IgD-negative memory B cell (primary cell): ENCODE data around the gene MRPS7. TPM values are rescaled to one million over a fixed set of nuclear protein-coding genes. Genes with fewer than 3 reads are reported as not detected.

ENCODE experiments used
- H3K27ac Mint-ChIP-seq, 3 donors: one replicate each; pipeline ENCODE4 v1.8.0; 2020 to 2022; ENCODE audit warnings: mild to moderate bottlenecking in 3 of 3, mixed read lengths in 3 of 3, moderate library complexity in 1 of 3
- H3K27me3 Mint-ChIP-seq: one replicate; pipeline ENCODE4 v1.8.0; 2021; ENCODE audit warnings: mixed read lengths
- H3K36me3 Mint-ChIP-seq: one replicate; pipeline ENCODE4 v1.8.0; 2020; ENCODE audit warnings: mild to moderate bottlenecking, mixed read lengths
- H3K4me1 Mint-ChIP-seq, 3 donors: one replicate each; pipeline ENCODE4 v1.8.0; 2020 to 2022; ENCODE audit warnings: mixed read lengths in 3 of 3, mild to moderate bottlenecking in 1 of 3
- H3K4me3 Mint-ChIP-seq, 4 donors: one replicate each; pipeline ENCODE4 v1.8.0; 2020 to 2022; ENCODE audit warnings: mild to moderate bottlenecking in 4 of 4, mixed read lengths in 4 of 4, moderate library complexity in 3 of 4
- H3K9me3 Mint-ChIP-seq, 3 donors: one replicate each; pipeline ENCODE4 v1.8.0; 2020 to 2021; ENCODE audit warnings: mixed read lengths in 3 of 3, mild to moderate bottlenecking in 1 of 3
- polyA plus RNA-seq: library from polyadenylated mRNA; unstranded; fragments of 300-500 nt; fragmentation: Illumina TruSeq; gene quantifications from one replicate; pipeline ENCODE4 v1.2.3, GENCODE V29; 2021

Gene MRPS7
- polyA plus RNA-seq: 101 TPM

DNA sequence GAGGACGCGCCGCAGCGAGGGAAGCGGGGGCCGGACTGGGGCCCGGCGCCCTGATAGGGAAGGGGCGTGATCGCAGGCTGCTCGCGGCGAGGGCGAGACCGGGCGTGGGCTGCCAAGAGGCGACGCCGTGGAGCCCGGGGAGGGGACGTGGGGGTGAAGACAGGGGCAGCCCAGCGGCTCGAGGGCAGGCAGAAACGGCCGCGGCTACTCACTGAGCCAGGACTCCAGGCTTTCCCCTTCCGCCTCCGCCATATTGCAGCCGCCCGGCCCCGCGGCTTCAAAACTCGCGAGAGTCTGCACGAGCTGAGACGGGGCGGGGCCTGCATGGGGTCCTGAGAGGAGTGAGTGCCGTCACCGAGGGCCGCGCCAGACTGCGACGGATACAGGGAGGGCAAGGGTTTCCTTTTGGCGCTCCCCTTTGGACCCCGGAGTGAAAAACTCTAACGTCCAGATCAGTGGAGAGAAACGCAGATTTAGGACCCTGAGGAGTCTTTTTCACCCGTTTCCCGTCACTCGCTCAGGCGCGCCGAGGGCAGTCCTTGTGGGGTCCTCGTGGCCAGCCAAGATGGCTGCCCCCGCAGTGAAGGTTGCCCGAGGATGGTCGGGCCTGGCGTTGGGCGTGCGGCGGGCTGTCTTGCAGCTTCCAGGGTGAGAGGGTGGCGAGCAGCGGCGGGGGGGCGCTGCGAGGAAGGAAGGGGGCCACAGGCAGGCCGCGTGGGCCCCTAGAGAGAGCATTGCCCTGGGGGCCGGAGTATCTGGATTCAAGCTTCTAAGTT lies at the start of gene MRPS7, which contains the start of gene GGA3:
TSS of gene MRPS7 (plus strand) at position 544 of the 776 bp plus-strand sequence. CDS start at position 566, 22 bp downstream.
TSS of gene GGA3 (minus strand) at position 271 of the 776 bp plus-strand sequence. CDS start at position 252, 19 bp downstream.
- H3K27me3 Mint-ChIP-seq: no peaks in the 10 kb centered on the region
- H3K4me1 Mint-ChIP-seq: peaks cover 30 to 37% (median 33%) of the 10 kb centered on the region in 3 donors
- no peaks in the 10 kb centered on the region for H3K36me3 Mint-ChIP-seq
- H3K4me3 Mint-ChIP-seq: peak within 1 kb of the TSS; percentile 97 to 100 (median 99)
- H3K9me3 Mint-ChIP-seq: no peaks in the 10 kb centered on the region
- H3K27ac Mint-ChIP-seq: peak within 1 kb of the TSS; percentile 99 to 100 (median 100)

DNA sequence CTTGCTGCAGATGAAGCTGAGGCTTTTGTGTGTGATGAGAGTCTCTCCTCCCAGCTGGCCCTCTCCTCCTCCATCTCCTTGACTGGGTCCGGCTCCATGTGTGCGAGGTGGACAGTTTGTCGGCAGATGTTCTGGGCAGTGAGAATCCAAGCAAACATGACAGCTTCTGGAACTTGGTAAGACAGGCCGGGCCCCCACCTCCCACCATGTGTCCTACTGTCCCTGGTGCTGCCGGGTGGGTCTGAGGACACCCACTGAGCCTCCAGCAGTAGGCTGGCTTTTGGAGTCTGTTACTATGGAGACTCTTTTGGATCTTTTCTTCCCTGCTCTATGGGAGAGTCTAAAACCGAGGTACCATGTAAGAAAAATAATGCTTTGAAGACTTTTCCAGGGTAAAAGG lies 43.5 kb upstream of the MRPS7 start:
- Mint-ChIP-seq H3K27me3 (no peaks in the 10 kb centered on the region), H3K36me3 (peaks cover 11% of the 10 kb centered on the region), H3K4me3 (no peak overlapping the region), H3K9me3 (no peaks in the 10 kb centered on the region), H3K4me1 (peaks cover 0 to 1% (median 0%) of the 10 kb centered on the region in 3 donors), H3K27ac (no peak overlapping the region)

DNA sequence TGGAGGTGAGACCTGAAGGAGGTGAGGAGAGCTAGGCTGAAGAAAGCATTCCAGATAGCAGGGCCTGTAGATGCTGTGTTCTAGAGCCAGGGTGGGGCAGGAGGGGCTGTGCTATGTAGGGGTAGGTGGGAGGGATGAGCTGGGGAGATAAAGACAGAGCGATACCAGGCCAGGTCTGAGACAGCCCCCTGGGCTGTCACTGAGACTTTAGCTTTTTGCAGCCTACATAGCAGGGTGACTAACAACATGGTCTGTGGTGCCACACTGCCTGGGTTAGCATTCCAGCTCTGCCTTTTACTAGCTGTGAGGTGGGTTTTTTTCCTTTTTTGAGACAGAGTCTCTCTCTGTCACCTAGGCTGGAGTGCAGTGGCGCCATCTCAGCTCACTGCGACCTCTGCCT lies 41.9 kb upstream of the MRPS7 start:
- Mint-ChIP-seq H3K4me3 (no peak overlapping the region), H3K9me3 (no peaks in the 10 kb centered on the region), H3K27me3 (no peaks in the 10 kb centered on the region), H3K4me1 (peaks cover 0 to 1% (median 0%) of the 10 kb centered on the region in 3 donors), H3K27ac (no peak overlapping the region), H3K36me3 (peaks cover 9% of the 10 kb centered on the region)

DNA sequence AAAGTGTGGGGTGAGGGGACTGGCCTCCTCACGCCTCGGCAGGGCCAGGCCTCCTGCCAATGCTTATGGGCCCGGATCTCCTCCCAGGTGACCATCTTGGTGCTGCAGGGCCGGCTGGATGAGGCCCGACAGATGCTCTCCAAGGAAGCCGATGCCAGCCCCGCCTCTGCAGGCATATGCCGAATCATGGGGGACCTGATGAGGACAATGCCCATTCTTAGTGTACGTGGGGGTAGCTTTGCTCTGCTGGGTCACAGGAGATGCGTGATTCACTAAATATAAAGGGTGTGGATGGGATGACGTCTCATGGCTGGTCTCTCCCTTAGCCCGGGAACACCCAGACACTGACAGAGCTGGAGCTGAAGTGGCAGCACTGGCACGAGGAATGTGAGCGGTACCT lies 36.7 kb upstream of the MRPS7 start:
- Mint-ChIP-seq H3K27me3 (no peaks in the 10 kb centered on the region), H3K4me3 (no peak overlapping the region), H3K27ac (peak overlapping the region in 1 of 3 donors; percentile 13), H3K4me1 (no peaks in the 10 kb centered on the region), H3K9me3 (no peaks in the 10 kb centered on the region), H3K36me3 (peaks cover 1% of the 10 kb centered on the region)

DNA sequence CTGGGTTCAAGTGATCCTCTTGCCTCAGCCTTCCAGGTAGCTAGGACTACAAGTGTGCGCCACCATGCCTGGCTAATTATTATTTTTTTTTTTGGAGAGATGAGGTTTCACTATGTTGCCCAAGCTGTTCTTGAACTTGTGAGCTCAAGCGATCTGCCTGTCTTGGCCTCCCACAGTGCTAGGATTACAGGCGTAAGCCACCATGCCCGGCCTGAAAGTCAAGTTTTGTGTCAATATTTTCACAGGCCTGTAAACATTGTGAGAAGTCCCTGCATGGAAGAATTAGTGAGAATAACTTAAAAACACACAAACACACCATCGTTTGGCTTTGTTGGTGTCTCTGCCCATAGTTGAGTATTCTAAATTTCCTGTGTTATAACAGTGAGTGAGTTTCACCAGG lies 34.0 kb upstream of the MRPS7 start:
- H3K27ac Mint-ChIP-seq: peak overlapping the region in 1 of 3 donors; percentile 59
- H3K27me3 Mint-ChIP-seq: no peaks in the 10 kb centered on the region
- H3K9me3 Mint-ChIP-seq: no peaks in the 10 kb centered on the region
- H3K36me3 Mint-ChIP-seq: peaks cover 1% of the 10 kb centered on the region
- H3K4me1 Mint-ChIP-seq: peaks cover 0 to 2% (median 0%) of the 10 kb centered on the region in 3 donors
- no peak overlapping the region for H3K4me3 Mint-ChIP-seq

DNA sequence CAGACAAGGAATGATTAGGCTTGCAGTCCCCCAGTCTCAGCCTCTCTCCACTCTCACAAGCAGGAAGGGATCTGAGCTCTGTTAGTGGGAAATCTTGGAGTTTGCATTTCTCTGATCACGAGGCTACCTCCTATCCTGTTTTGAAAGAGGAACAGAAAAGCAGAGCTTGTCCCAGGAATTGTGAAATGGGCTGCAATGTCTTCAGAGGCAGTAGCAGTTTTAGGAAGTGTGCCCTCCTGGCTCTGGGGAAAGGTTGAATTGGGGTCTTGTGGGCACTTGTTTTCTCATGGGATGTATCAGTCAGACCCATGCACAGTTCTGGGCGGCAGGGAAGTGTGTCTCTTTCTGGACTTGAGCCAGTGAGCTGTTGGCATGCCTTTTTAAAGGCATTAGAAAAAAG lies 33.4 kb upstream of the MRPS7 start:
- Mint-ChIP-seq H3K4me1 (peaks cover 0 to 2% (median 0%) of the 10 kb centered on the region in 3 donors), H3K27me3 (no peaks in the 10 kb centered on the region), H3K36me3 (peaks cover 3% of the 10 kb centered on the region), H3K9me3 (no peaks in the 10 kb centered on the region), H3K27ac (no peak overlapping the region), H3K4me3 (no peak overlapping the region)

DNA sequence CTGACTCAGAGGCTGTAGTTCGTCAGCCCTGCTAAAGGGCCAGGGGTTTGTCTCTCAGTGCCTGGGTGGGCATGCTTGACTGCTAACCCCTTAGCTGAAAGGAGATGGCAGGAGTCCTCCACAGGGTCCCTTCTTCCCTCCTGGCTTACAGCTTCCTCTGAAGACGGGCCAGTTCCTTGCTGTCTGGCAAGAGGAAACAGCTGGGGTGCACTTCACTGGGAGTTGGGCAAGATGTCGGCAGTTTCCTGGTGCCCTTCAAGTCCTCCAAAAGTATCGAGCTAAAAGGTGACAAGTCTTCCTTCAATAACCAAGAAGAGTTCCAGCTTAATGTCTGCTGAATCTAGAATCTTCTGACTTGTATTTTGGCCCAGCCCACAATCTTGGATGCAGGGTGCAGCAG lies 32.8 kb upstream of the MRPS7 start:
- no peak overlapping the region for H3K27ac Mint-ChIP-seq
- H3K36me3 Mint-ChIP-seq: peaks cover 3% of the 10 kb centered on the region
- H3K4me3 Mint-ChIP-seq: no peak overlapping the region
- H3K27me3 Mint-ChIP-seq: no peaks in the 10 kb centered on the region
- H3K4me1 Mint-ChIP-seq: peaks cover 0 to 2% (median 0%) of the 10 kb centered on the region in 3 donors
- no peaks in the 10 kb centered on the region for H3K9me3 Mint-ChIP-seq

DNA sequence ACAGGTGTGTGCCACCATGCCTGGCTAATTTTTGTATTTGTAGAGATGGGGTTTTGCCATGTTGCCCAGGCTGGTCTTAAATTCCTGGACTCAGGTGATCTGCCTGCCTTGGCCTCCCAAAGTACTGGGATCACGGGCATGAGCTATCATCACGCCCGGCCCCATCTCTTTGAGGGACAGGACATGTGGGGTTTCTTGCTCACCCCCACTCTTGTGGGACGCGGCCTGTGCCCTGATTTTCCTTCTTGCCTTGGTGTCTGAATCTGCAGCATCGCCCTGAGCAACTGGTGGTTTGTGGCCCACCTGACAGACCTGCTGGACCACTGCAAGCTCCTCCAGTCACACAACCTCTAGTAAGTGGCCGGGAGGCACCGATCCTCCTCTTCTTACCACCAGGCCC lies 30.6 kb upstream of the MRPS7 start:
- H3K27ac Mint-ChIP-seq: no peak overlapping the region
- H3K36me3 Mint-ChIP-seq: peaks cover 2% of the 10 kb centered on the region
- peaks cover 0 to 2% (median 0%) of the 10 kb centered on the region in 3 donors for H3K4me1 Mint-ChIP-seq
- no peaks in the 10 kb centered on the region for H3K9me3 Mint-ChIP-seq
- H3K27me3 Mint-ChIP-seq: no peaks in the 10 kb centered on the region
- H3K4me3 Mint-ChIP-seq: no peak overlapping the region

DNA sequence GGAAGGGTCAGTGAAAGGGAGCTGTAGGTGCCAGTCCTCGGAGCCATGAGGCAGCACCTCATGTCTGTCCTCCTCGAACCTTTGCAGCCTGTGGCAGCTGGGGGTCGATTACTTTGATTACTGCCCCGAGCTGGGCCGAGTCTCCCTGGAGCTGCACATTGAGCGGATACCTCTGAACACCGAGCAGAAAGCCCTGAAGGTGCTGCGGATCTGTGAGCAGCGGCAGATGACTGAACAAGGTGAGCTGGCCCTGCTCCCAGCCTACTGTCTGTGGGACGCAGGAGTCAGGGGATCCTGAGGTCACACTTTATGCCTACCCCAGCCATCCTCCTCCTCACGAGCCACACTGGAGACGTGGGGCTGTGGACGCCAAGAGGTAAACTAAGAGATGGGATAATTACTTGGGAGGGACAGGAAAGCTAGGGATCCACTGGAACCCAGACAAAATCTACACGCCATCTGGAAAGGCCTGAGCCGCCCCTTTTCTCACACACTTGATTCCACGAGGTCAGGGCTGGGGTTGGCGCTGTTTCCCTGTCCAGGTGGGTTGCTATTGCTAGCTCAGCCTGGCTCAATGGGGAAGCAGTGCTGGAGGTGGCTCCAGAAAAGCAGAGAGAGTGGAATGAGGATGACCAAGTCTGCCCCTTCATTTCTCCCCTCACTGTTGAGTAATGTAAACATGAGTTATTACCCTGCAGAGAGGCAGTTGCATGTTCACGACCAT lies 29.8 kb upstream of the MRPS7 start:
- no peak overlapping the region for H3K27ac Mint-ChIP-seq
- H3K9me3 Mint-ChIP-seq: no peaks in the 10 kb centered on the region
- peaks cover 2% of the 10 kb centered on the region for H3K36me3 Mint-ChIP-seq
- no peaks in the 10 kb centered on the region for H3K27me3 Mint-ChIP-seq
- peaks cover 0 to 2% (median 0%) of the 10 kb centered on the region in 3 donors for H3K4me1 Mint-ChIP-seq
- no peak overlapping the region for H3K4me3 Mint-ChIP-seq

DNA sequence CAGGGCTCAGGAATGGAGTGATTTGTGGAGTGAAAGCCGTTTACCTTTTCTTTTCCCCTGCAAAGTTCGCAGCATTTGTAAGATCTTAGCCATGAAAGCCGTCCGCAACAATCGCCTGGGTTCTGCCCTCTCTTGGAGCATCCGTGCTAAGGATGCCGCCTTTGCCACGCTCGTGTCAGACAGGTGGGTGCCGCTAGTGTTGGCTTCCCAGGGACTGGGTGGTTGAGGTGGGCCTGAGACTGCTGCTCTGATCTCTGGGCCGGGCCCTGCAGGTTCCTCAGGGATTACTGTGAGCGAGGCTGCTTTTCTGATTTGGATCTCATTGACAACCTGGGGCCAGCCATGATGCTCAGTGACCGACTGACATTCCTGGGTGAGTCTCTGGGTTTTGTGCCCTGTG lies 28.9 kb upstream of the MRPS7 start:
- Mint-ChIP-seq H3K27ac (no peak overlapping the region), H3K9me3 (no peaks in the 10 kb centered on the region), H3K27me3 (no peaks in the 10 kb centered on the region), H3K4me1 (peaks cover 0 to 2% (median 0%) of the 10 kb centered on the region in 3 donors), H3K36me3 (peaks cover 2% of the 10 kb centered on the region), H3K4me3 (no peak overlapping the region)

DNA sequence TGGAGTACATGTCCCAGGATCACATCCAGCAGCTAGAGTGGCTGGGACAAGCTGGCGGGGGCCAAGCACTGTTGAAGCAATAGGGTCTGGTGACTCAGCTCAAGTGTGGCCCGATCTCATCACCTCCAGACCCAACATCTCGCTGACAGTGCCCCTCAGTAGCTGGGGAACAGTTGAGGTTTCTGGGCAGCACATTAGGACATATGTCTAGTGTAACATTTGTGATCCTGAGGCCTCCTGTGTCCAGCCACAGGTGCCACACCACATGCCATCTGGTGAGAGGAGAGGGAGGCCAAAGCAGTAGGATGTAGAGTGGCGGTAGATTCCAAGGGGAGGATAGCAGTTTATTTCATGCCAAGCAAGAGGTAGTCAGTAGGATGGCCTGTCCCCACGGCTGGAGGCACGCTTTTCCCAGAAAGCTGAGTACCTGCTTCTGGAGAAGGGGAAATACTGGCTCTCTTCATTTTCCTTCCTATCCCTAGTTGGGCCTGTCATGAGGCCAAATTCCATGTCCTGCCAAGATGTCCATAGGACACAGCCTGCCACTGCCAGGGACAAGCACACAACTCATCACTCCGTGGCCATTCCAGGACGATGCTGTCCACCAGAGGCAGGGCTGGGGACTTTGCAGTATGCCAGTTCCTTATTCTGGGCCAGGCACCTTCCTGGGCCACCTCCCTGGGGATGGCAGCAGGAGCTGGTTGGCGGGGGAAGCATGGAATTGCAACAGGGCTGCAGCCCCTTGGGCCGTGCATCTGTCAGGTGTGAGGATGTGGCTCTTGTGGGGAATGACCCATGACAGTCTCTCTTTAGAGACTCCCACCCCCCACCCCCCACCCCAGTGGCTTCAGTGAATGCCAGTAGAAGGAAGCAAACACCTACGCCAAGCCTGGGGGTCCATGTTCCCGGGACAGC lies 24.3 kb upstream of the MRPS7 start:
- Mint-ChIP-seq H3K4me3 (no peak overlapping the region), H3K4me1 (peaks cover 10 to 16% (median 15%) of the 10 kb centered on the region in 3 donors), H3K27me3 (no peaks in the 10 kb centered on the region), H3K9me3 (no peaks in the 10 kb centered on the region), H3K27ac (peak overlapping the region in 1 of 3 donors; percentile 72), H3K36me3 (peaks cover 2% of the 10 kb centered on the region)

DNA sequence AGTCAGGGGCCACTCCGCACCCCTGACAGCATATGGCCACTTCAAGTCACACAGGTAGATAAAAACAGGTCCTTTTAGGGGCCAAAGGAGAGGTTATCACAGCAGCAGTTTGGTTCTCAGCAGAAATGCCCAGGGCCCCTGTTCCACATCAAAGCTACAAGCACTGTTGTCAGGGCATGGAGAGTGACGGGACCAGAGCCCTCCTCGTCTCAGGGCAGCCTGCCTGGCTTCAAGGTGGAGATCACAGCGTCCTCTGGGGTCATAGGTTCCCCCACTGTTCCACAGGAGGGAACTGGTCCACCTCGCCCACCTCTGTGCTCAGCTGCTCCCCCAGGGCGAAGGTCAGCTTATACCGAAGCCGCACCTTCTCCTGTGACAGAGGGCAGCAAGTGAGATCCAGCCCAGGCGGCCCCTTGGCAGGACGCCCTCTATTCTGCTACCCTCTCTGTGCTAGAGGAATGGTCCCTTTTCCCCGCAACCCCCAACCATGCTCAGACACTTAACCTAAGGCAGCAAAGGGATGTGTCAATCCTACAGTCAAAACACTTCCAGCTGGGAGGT lies 23.6 kb upstream of the MRPS7 start:
- H3K9me3 Mint-ChIP-seq: no peaks in the 10 kb centered on the region
- H3K4me1 Mint-ChIP-seq: peaks cover 14 to 20% (median 20%) of the 10 kb centered on the region in 3 donors
- H3K27me3 Mint-ChIP-seq: no peaks in the 10 kb centered on the region
- no peak overlapping the region for H3K4me3 Mint-ChIP-seq
- no peak overlapping the region for H3K27ac Mint-ChIP-seq
- no peaks in the 10 kb centered on the region for H3K36me3 Mint-ChIP-seq

DNA sequence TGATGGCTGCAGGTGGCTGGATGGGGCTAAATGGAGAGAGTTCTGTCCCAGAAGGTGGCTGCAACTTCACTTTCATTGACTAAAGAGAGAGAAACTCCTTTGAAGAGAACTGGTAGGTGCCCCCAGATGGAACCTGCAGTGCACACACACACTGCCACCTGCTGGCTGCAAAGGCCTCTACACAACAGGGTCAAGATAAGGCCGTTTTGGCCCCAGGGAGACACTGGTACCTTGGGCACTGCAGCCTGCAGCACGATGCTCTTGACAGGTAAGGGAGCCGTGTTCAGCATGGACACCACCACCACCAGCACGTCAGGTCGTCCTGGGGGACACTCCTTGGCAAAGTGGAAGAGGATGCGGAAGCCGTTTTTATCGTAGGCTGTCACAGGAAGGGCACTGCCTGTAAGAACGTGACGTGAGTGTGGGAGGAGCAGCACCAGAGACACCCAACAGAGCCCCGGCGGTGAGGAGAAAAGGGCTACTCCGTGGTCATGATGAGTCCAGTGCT lies 22.9 kb upstream of the MRPS7 start:
- H3K9me3 Mint-ChIP-seq: no peaks in the 10 kb centered on the region
- no peaks in the 10 kb centered on the region for H3K36me3 Mint-ChIP-seq
- H3K4me3 Mint-ChIP-seq: peak overlapping the region in 3 of 4 donors; percentile 34 to 73 (median 50)
- H3K27ac Mint-ChIP-seq: peak overlapping the region; percentile 93 to 96 (median 94)
- H3K27me3 Mint-ChIP-seq: no peaks in the 10 kb centered on the region
- peaks cover 14 to 24% (median 21%) of the 10 kb centered on the region in 3 donors for H3K4me1 Mint-ChIP-seq

DNA sequence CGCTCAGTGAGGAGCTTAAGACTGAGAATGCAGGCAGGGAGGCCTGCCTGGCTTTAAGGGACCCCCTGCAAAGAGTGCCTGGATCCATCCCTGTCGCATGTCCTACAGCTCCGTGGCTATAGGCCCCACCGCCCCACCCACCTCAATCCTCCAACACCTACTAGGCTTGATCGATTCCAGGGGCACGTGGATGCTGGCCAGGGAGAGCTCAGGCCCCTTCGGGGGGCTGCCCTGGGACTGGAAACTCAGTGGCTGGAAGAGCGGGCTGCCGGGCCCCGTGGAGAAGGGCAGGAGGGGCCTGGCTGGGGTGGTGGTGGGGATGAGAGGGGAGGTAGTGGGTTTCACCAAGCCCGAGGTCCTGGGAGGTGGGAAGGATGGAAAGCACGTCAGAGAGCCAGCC lies 22.5 kb upstream of the MRPS7 start:
- no peaks in the 10 kb centered on the region for H3K36me3 Mint-ChIP-seq
- no peaks in the 10 kb centered on the region for H3K9me3 Mint-ChIP-seq
- peak overlapping the region in 1 of 4 donors; percentile 50 for H3K4me3 Mint-ChIP-seq
- peak overlapping the region in 2 of 3 donors; percentile 93 to 96 for H3K27ac Mint-ChIP-seq
- H3K27me3 Mint-ChIP-seq: no peaks in the 10 kb centered on the region
- H3K4me1 Mint-ChIP-seq: peaks cover 14 to 28% (median 21%) of the 10 kb centered on the region in 3 donors
